ENCODE results near the gene GPR55.

GRCh38 chr2:230910546-230911177, 14.4 kb downstream of the GPR55 start:
- TF ChIP-seq CTCF (conservative IDR thresholded peaks at IDR 0.05) (no peak), ZFX (IDR thresholded peaks at IDR 0.05) (no peak)

All from C4-2B (cell line).